ENCODE measurements around the gene SCAF4.
"Not testable (repeated sequence)": the region's sequence is repeated elsewhere in the genome, so short reads cannot be mapped to it uniquely, and the experiment has no call there.

SCAF4 gene

GRCh38 chr21:31644643-31645042, 87.3 kb downstream of the SCAF4 start:
- no peak for DNase-seq (ENCODE audit: low spot score)

GRCh38 chr21:31641416-31641922, 90.4 kb downstream of the SCAF4 start:
- DNase-seq (ENCODE audit: low spot score) = no peak

GRCh38 chr21:31636874-31637273, 95.0 kb downstream of the SCAF4 start:
- no peak for DNase-seq (ENCODE audit: low spot score)

- no peak for DNase-seq (ENCODE audit: low spot score)
These were observed 96.9 kb downstream of the SCAF4 start for GRCh38 chr21:31634993-31635392.

GRCh38 chr21:31631881-31632280, 100.0 kb downstream of the SCAF4 start:
- DNase-seq (ENCODE audit: low spot score) = not testable (repeated sequence)

- no peak for DNase-seq (ENCODE audit: low spot score)
These were observed 101.8 kb downstream of the SCAF4 start for GRCh38 chr21:31629972-31630711.

- no peak for DNase-seq (ENCODE audit: low spot score)
These were observed 106.9 kb downstream of the SCAF4 start for GRCh38 chr21:31624961-31625491.

- DNase-seq (ENCODE audit: low spot score) = no peak
These were observed 107.7 kb downstream of the SCAF4 start for GRCh38 chr21:31624181-31624580.

- no peak for DNase-seq (ENCODE audit: low spot score)
These were observed 108.3 kb downstream of the SCAF4 start for GRCh38 chr21:31623664-31624063.

- no peak for DNase-seq (ENCODE audit: low spot score)
These were observed 109.5 kb downstream of the SCAF4 start for GRCh38 chr21:31622397-31622796.

All from CD4-positive, alpha-beta T cell treated with Interleukin-15 for 4 hours (primary cell).